Cortex of kidney (tissue), 1 donor: Measurements from ENCODE around the gene TNFRSF4.

Source experiments
- DNase-seq: peaks from one replicate; lab custom pipeline; 2025; lab: John Stamatoyannopoulos, UW

The TNFRSF4 gene

GRCh38 chr1:1169429-1170214 lies 44.3 kb downstream of the TNFRSF4 start:
- no peak for DNase-seq

DNA sequence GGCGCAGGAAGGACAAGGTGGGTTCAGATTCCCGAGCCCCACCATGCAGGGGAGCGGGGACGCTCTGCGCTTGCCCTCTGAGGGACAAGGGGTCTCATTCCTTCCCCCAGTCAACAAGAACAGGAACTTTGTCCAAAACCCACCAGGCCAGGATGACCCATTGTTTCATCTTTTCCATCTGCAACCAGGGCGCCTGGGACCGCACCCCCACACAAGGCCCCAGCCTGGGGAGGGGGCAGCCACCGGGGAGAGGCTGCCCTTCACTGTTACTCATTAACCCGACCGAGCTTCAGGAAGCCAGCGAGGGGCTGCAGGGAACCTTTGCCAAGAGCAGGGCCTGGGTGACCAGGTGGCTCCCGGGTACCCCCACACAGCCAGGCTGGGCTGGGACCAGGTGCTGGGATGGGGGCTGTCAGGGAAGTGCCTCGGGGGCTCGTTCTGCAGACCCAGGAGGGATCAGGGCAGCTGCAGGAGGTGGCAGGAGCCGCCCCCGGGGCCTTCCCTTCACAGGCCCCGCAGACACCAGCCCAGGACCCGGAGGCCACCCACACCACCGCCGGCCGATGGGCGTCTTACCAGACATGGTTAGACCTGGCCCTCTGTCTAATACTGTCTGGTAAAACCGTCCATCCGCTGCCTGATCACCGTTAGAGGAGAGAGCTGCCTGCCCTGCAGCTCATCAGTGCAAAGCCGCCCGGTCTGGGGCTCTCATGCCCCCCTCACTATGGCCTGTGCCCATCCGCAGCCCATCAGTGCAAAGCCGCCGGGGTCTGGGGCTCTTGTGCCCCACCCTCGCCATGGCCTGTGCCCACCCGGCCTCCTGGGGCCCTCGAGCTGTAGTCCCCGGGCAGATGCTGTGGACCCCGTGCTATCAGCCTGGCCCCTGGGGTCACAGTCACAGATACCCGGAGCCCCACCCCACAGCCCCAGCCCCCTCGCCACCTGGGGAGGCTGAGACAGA lies 45.2 kb downstream of the TNFRSF4 start:
- DNase-seq: no peak

DNA sequence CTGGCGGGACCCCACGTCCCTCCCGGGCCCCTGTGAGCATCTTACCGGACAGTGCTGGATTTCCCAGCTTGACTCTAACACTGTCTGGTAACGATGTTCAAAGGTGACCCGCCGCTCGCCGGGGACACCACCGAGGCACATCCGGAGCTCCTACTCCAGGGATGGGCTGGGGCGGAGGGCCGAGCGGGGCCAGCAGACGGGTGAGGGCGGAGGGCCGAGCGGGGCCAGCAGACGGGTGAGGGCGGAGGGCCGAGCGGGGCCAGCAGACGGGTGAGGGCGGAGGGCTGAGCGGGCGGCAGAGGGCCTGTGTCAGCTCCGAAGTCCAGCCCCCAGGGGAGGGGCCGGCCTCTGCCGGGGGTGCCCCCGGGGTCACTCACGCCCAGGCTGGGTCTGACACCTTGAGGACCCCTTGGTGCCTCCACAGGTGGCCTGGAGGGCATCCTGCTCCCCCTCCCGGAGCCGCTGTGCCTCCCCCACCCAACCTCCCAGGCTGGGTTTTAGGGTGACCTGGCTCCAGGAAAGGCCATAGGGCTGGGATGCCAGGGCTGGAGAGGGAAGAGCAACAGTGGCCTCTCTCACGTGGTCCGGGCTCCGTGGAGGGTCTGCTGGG lies 46.0 kb downstream of the TNFRSF4 start:
- DNase-seq: no peak

GRCh38 chr1:1167398-1167821 lies 46.5 kb downstream of the TNFRSF4 start:
- DNase-seq: no peak

- no peak for DNase-seq
Observed at GRCh38 chr1:1166642-1167397, 47.1 kb downstream of the TNFRSF4 start.

GRCh38 chr1:1165900-1166421 lies 48.0 kb downstream of the TNFRSF4 start:
- DNase-seq: no peak

DNA sequence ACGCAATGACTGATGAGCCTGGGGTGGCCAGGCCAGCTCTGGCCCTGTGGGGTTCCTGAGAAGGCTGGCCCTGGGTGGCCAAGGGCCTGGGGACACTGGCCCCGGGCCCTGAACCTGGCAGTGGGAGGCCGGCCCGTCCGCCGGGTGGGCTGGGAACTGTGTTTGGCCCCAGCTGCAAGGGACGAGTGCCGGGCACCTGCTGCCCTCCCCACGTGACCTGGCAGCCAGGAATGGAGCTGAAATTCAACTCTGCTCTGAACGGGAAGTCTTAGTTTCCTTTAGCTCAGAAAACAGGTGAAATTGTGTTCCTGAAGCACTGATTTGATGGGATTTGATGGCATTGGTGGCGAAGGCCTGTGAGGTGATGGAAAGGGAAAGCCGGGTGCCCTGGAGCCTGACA lies 48.5 kb downstream of the TNFRSF4 start:
- DNase-seq: no peak

DNA sequence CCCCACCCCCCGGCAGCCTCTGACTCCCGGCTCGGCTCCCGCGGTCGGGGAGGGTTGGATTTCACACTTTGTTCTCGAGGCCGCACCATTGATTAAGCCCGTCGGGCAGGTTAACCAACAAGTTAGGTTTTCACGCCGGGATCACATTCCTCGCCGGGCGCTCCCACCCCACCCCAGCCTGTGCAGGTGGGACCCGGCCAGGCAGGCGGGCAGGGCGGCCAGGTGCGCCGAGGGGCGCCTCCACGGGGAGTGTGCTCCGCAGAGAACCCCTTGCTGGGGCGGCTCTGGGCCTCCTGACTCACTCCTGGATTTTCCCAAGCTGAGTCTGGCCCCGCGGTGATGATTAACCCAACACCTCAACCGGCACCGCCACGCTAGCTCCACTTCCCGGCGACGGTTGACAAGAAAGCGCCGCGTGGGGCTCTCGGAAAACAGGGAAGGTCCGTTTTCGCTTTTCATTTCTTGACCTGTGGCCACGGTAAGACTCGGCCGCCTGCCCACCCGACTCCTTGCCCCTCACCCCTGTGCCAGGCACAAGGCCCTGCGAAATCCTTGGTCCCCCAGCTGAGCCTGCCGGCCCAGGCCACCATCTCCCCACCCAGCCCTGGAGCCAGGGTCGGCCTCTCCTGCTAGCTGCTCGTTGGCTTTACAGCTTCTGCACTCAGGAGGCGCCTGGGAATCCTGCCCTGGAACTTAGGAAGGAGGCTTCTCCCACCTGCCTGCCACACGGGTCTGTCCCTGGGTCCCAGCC lies 49.1 kb downstream of the TNFRSF4 start:
- DNase-seq: no peak

DNA sequence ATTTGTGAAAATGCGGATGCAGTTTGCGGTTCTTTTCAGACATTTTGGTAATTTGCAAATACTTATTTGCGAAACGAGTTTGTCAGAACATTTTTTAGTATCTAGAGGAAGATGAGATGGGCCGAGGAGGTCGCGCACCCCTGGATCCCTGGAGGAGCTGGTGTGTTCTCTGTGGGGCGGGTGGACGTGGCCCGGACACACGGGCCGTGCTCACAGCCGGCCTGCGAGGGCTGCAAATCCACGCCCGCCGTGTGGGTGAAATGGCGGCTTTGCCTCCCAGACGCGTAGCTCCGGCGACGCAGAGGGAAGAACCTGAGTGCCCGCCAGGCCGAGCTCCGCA lies 49.6 kb downstream of the TNFRSF4 start:
- DNase-seq: no peak

DNA sequence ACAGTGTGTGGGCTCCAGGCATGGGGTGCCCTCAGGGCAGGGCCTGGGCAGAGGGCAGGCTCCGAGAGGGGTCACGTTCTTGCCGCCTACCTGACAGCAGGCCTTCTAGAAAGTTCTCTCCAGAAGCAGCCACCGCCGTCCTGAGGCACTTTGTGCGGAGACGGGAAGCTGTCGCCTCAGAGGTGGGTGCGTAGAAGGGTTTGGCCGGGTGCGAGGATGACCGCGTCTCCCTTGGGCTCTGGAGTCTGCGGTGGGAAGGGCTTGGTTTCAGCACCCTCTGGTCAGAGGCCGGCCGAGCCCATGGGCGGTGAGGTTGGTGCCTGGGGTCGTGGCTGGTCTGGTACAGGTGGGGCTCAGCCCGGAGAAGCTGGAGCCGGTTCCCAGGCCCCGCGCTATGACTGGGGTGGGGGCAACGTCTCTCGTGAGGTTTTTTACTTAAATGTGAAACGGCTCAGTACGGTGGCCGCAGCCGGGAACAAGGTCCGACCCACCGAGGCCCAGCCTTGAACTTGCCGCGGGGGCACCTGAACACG lies 50.3 kb downstream of the TNFRSF4 start:
- no peak for DNase-seq

GRCh38 chr1:1162597-1163537 lies 51.1 kb downstream of the TNFRSF4 start:
- DNase-seq: no peak

- DNase-seq: no peak
Observed at GRCh38 chr1:1161683-1162079, 52.3 kb downstream of the TNFRSF4 start.
